ENCODE measurements around the gene IER5. TPM values are rescaled to one million over a fixed set of nuclear protein-coding genes. Genes with fewer than 3 reads are reported as not detected.

The IER5 gene
- total and polyA plus RNA-seq, 9 of the 15 experiments (the other 6 are each of a cell fraction or from before 2014, with no cell fraction given), result 2.4 to 32.1 (median 12.0) TPM

GRCh38 chr1:181088079-181089016 lies at the start of gene IER5 (continued):
- TF ChIP-seq MED1 (CRISPR knock-in tag; IDR thresholded peaks at IDR 0.05; ENCODE audit: borderline replicate concordance) (no peak; the same call in 1 of the 2 replicates), CGGBP1 (CRISPR knock-in tag; IDR thresholded peaks at IDR 0.05) (peak; percentile 93), ETV5 (CRISPR knock-in tag; IDR thresholded peaks at IDR 0.05; ENCODE audit: low read depth) (peak; percentile 67), RHOXF2B (CRISPR knock-in tag; conservative IDR thresholded peaks at IDR 0.05) (peak; percentile 88), ARID3A (IDR thresholded peaks at IDR 0.05; ENCODE audit: borderline replicate concordance, low read depth, low read length) (no peak), POLR3A (IDR thresholded peaks at IDR 0.05; ENCODE audit: borderline replicate concordance, extremely low read depth, insufficient read depth, insufficient read length) (no peak), ZNF146 (CRISPR knock-in tag; IDR thresholded peaks at IDR 0.05; ENCODE audit: unreplicated experiment) (no peak), ZFP1 (CRISPR knock-in tag; IDR thresholded peaks at IDR 0.05) (no peak), HES1 (IDR thresholded peaks at IDR 0.05; ENCODE audit: low read depth) (no peak), COPS2 (conservative IDR thresholded peaks at IDR 0.05) (no peak), ZNF764 (CRISPR knock-in tag; IDR thresholded peaks at IDR 0.05; ENCODE audit: low read depth) (0 out of 2 replicates have a peak, but pooled peaks have one; percentile 49), ARNT (IDR thresholded peaks at IDR 0.05) (no peak), MCM7 (IDR thresholded peaks at IDR 0.05) (no peak), CREB1 (IDR thresholded peaks at IDR 0.05) (peak; percentile 81), CREB1 (CRISPR knock-in tag; IDR thresholded peaks at IDR 0.05) (peak; percentile 88), MYC (IDR thresholded peaks at IDR 0.05; ENCODE audit: low read depth, low read length) (peak; percentile 91), MYC (CRISPR knock-in tag; IDR thresholded peaks at IDR 0.05; ENCODE audit: borderline replicate concordance, low read depth) (0 out of 2 replicates have a peak, but pooled peaks have one; percentile 55), CHD4 (IDR thresholded peaks at IDR 0.05; ENCODE audit: insufficient read depth, insufficient replicate concordance, low read depth, low read length, poor library complexity, severe bottlenecking) (no peak), FOXK2 (conservative IDR thresholded peaks at IDR 0.05 in 1 of 2, IDR thresholded peaks at IDR 0.05 in 1 of 2; ENCODE audit: low read depth in 2 of 2) (peak; percentile 61 to 78), EP400 (IDR thresholded peaks at IDR 0.05) (peak; percentile 80; the same call in 1 of the 2 replicates), SUPT5H (IDR thresholded peaks at IDR 0.05) (peak; percentile 100), BCOR (IDR thresholded peaks at IDR 0.05) (peak; percentile 85), BCL6 (CRISPR knock-in tag; IDR thresholded peaks at IDR 0.05) (no peak), HMG20A (CRISPR knock-in tag; conservative IDR thresholded peaks at IDR 0.05) (no peak), RFX1 (IDR thresholded peaks at IDR 0.05) (no peak), ZNF740 (CRISPR knock-in tag; IDR thresholded peaks at IDR 0.05) (peak; percentile 67), ZNF740 (tag; IDR thresholded peaks at IDR 0.05) (no peak)
